Activated T-helper 1 cell treated with anti-CD3 and anti-CD28 coated beads, Interleukin-12 subunit alpha, Interleukin-12 subunit beta, Interleukin-2, Interleukin-4 antibody, amounts not matched to agents 30 ng/mL and 10 ng/mL and 1 ng/mL, durations not matched to agents 14 hours and 24 hours and 36 hours (primary cell): ENCODE measurements around the gene PDGFA. TPM values are rescaled to one million over a fixed set of nuclear protein-coding genes. Genes with fewer than 3 reads are reported as not detected.

Experiments
- DNase-seq: peaks from one replicate; pipeline ENCODE4 v3.0.0; 2021; ENCODE audit warnings: low spot score
- H3K27ac Mint-ChIP-seq: one replicate; pipeline ENCODE4 v1.8.0; 2021; ENCODE audit warnings: mild to moderate bottlenecking, mixed read lengths
- H3K27me3 Mint-ChIP-seq: one replicate; pipeline ENCODE4 v1.8.0; 2022; ENCODE audit warnings: mild to moderate bottlenecking, moderate library complexity, mixed read lengths; ENCODE audit not compliant: insufficient read depth
- H3K36me3 Mint-ChIP-seq: one replicate; pipeline ENCODE4 v1.8.0; 2021; ENCODE audit warnings: low read depth, mixed read lengths
- H3K4me1 Mint-ChIP-seq: one replicate; pipeline ENCODE4 v1.8.0; 2021; ENCODE audit warnings: low read depth, mixed read lengths
- H3K4me3 Mint-ChIP-seq: one replicate; pipeline ENCODE4 v1.8.0; 2021; ENCODE audit warnings: mild to moderate bottlenecking, moderate library complexity, mixed read lengths
- H3K9me3 Mint-ChIP-seq: one replicate; pipeline ENCODE4 v1.8.0; 2021; ENCODE audit warnings: mixed read lengths
- intact Hi-C: fragments of 100-400 bp; cut with micrococcal nuclease; formaldehyde crosslinking; loops from one replicate; pipeline ENCODE4 v1.15.1; 2024
- total RNA-seq: library from RNA; stranded (reverse); gene quantifications from 2 replicates; pipeline ENCODE4 v1.2.3, GENCODE V29; 2022

The PDGFA gene
- 8.5 and 8.8 TPM in 2 replicates for total RNA-seq

DNA sequence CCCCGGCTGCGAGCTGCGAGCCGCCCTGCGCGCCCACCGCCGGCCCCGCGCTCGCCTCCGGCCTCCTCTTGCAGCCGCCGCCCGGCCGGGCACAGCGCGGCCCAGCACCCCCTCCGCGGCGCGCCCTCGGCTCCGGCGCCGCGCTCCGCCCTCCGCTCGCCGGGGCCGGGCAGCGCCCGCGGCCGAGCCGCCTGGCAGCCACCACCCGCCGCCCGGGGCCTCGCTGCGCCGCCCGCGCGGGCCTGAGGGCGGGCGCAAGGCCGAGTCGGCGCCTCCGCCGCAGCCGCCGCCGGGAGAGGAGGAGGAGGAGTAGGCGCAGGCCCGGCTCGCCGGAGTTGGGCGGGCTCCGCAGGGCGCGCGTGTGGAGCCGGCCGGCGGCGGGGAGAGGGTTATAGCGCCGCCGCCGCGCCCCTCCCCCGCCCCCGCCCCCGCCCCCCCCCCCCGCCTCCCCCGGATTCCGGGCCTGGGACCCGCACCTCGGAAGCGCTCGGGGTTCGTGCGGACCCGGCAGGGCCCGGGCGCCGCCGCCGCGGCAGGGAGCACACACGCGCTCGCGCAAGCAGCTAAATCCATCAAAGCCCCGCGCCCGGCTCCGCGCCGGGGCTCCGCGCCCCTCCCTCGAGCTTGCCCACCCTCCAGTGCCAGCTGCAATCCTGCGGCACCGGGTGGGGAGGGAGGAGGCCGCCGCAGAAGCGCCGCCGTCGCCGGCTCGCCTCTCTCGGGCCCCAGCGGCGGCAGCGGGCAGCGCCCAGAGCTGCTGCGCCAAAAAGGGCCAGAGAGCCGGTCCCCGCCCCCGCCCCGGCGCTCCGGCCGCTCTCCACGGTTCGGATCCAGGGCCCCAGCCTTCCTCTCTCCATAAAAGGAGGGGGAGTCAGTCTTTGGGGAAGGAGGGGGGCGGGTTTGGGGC lies at the start of gene PDGFA:
TSS of gene PDGFA (minus strand) at position 363 of the 907 bp plus-strand sequence. CDS start 845 bp downstream, outside the sequence.
- intact Hi-C loops: loop anchor here (2.0 to 10.0 kb wide), 6 partner anchors 83 to 723 kb away; partner anchors contain the start of genes DNAAF5, GET4 and PRKAR1B
- DNase-seq: no peak
- Mint-ChIP-seq H3K9me3 (no peaks in the 10 kb centered on the region), H3K4me3 (peak within 1 kb of the TSS; percentile 86), H3K27ac (peak within 1 kb of the TSS; percentile 76), H3K4me1 (no peaks in the 10 kb centered on the region), H3K27me3 (peaks cover 28% of the 10 kb centered on the region), H3K36me3 (no peaks in the 10 kb centered on the region)

DNA sequence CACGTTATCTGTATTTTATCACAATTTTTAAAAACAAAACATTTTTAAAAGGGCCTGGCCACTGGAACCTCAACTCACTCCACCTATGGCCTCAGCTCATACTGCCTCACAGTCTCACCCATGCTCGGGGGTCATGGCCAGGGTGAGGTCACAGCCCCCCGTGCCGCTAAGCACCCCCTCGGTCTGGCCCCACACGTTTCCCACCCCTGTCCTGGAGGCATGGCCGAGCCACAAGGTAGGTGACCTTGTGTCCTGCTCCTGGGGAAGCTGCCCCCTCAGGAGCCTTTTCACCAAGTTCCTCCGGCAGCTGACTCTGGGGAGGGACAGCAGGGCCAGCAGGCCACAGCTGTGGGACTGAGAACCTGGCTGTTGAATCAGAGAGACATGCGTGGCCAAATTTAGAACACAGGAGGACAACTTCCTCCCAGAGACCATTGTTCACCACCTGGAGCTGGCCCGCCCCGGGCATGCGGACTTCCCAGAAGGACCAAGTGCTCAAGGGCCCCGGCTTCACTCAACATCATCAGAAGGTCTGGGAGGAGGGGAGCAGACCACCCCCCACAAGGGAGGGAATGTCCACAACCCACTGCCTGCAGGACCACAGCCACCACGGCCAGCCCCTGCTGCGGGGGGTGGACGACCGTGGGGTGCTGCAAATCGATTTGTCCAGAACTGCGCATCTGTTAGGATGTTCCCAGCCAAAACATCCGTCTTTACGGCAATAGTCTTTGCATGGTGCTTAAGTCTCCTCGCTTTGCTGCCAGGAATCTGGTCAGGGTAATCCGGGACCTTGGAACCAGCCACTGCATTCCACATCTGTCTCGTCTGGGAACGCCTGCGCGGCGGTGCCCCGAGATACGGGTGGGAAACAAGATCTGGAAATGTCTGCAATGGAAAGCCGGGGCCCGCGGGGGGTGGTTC lies 48.6 kb upstream of the PDGFA start:
- intact Hi-C loops: loop anchor here (10.0 kb wide), 1 partner anchor 113 kb away; no protein-coding TSS in a partner anchor

DNA sequence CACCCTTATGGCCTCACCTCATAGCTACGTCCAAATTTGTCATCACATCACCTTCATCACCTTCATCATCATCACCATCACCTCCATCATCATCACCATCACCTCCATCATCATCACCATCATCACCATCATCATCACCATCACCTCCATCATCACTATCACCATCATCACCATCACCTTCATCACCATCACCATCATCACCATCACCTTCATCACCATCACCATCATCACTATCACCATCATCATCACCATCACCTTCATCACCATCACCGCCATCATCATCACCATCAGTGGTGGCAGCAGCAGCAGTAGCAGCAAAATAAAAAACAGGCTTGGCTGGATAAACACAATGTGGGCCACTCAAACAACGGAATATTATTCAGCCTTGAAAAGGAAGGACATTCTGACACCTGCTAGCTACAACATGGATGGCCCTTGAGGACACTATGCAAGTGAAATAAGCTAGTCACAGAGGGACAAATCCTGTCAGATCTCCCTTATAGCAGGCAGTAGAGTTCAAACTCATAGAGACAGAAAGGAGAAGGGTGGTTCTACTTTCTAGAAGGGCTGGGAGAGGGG lies 47.7 kb upstream of the PDGFA start:
- no peaks in the 10 kb centered on the region for H3K36me3 Mint-ChIP-seq
- intact Hi-C loops: loop anchor here (10.0 kb wide), 1 partner anchor 113 kb away; no protein-coding TSS in a partner anchor
- DNase-seq: no peak
- H3K9me3 Mint-ChIP-seq: no peaks in the 10 kb centered on the region
- H3K4me1 Mint-ChIP-seq: peaks cover 4% of the 10 kb centered on the region
- H3K27me3 Mint-ChIP-seq: no peaks in the 10 kb centered on the region
- no peak overlapping the region for H3K27ac Mint-ChIP-seq
- no peak overlapping the region for H3K4me3 Mint-ChIP-seq

More for the DNA sequence above, 48.6 kb upstream of the PDGFA start:
- no peaks in the 10 kb centered on the region for H3K4me1 Mint-ChIP-seq
- H3K9me3 Mint-ChIP-seq: no peaks in the 10 kb centered on the region
- H3K36me3 Mint-ChIP-seq: no peaks in the 10 kb centered on the region
- no peak for DNase-seq
- no peaks in the 10 kb centered on the region for H3K27me3 Mint-ChIP-seq
- no peak overlapping the region for H3K4me3 Mint-ChIP-seq
- no peak overlapping the region for H3K27ac Mint-ChIP-seq

DNA sequence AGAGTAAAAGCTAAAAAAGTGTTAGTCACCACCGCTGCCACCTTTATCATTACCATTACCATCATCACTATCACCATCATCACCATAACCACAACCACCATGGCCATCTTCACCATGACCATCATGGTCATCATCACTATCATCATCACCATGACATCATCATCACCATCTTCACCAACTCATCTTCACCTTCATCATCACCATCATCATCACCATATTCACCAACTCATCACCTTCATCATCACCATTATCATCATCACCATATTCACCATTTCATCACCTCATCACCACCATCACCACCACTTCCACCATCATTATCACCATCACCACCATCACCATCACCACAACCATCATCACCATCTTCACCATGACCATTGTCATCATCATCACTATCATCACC lies 46.5 kb upstream of the PDGFA start:
- no peaks in the 10 kb centered on the region for H3K9me3 Mint-ChIP-seq
- intact Hi-C loops: loop anchor here (10.0 kb wide), 1 partner anchor 111 kb away; no protein-coding TSS in a partner anchor
- H3K4me3 Mint-ChIP-seq: no peak overlapping the region
- H3K27me3 Mint-ChIP-seq: no peaks in the 10 kb centered on the region
- no peak overlapping the region for H3K27ac Mint-ChIP-seq
- peaks cover 4% of the 10 kb centered on the region for H3K4me1 Mint-ChIP-seq
- DNase-seq: no peak
- no peaks in the 10 kb centered on the region for H3K36me3 Mint-ChIP-seq

DNA sequence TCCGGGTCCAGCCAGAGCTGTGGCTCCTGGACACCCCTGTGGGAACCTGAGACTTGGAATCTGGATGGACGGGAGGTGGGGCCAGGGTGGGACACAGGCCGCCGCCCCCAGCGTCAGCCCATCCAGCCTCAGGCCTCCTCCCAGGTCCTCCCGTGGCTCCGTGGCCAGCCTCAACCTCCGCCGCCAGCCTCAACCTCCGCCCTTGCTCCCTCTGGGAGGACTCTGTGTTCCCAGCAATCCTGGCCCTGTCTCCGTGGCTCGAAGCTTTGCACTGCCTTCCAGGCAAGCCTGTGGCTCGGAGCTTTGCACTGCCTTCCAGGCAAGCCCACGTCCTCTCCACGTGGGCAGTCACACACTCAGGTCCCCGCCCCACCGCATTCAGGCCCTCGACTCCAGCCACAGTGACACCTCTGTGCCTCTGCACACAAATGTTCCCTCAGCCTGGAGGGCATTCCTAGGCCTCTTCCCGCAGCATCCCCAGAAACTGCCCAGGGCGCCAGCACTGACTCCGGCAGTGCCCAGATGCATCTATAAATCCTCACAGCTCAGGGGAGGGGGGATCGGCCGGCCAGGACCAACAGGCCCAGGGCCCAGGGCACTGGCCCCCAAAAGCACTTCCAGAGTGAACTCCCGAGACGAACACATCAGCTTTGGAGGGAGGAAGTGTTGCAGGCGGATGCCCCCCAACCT lies 44.7 kb upstream of the PDGFA start:
- intact Hi-C loops: loop anchor here (10.0 kb wide), 1 partner anchor 110 kb away; no protein-coding TSS in a partner anchor
- no peak overlapping the region for H3K27ac Mint-ChIP-seq
- no peaks in the 10 kb centered on the region for H3K27me3 Mint-ChIP-seq
- H3K4me1 Mint-ChIP-seq: peaks cover 4% of the 10 kb centered on the region
- no peak overlapping the region for H3K4me3 Mint-ChIP-seq
- no peaks in the 10 kb centered on the region for H3K36me3 Mint-ChIP-seq
- H3K9me3 Mint-ChIP-seq: no peaks in the 10 kb centered on the region
- no peak for DNase-seq

DNA sequence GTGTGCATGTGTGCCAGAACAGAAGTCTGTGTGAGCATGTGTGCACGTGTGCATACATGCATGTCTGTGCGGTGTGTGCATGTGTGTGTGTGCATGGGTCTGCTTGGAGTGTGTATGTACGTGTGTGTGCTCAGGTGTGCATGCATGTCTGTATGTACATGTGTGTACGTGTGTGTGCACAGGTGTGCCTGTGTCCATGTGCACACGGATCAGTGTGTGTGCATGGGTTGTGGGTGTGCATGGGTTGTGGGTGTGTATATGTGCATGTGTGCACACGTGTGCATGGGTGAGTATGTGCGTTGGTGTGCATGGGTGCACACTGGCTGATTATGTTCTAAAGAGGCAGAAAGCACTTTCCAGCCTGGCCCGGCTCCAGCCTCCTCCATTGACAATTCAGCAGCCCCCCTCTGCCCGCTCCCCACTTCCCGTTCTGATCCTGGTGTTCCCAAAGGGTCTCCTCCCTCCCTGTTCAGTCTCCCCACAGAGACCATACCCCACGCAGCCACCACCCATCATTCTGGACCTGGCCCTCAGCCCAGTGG lies 44.1 kb upstream of the PDGFA start:
- Mint-ChIP-seq H3K4me1 (peaks cover 4% of the 10 kb centered on the region), H3K4me3 (no peak overlapping the region), H3K36me3 (no peaks in the 10 kb centered on the region), H3K27ac (no peak overlapping the region), H3K27me3 (no peaks in the 10 kb centered on the region), H3K9me3 (no peaks in the 10 kb centered on the region)
- no peak for DNase-seq
- intact Hi-C loops: loop anchor here (10.0 kb wide), 1 partner anchor 109 kb away; no protein-coding TSS in a partner anchor

DNA sequence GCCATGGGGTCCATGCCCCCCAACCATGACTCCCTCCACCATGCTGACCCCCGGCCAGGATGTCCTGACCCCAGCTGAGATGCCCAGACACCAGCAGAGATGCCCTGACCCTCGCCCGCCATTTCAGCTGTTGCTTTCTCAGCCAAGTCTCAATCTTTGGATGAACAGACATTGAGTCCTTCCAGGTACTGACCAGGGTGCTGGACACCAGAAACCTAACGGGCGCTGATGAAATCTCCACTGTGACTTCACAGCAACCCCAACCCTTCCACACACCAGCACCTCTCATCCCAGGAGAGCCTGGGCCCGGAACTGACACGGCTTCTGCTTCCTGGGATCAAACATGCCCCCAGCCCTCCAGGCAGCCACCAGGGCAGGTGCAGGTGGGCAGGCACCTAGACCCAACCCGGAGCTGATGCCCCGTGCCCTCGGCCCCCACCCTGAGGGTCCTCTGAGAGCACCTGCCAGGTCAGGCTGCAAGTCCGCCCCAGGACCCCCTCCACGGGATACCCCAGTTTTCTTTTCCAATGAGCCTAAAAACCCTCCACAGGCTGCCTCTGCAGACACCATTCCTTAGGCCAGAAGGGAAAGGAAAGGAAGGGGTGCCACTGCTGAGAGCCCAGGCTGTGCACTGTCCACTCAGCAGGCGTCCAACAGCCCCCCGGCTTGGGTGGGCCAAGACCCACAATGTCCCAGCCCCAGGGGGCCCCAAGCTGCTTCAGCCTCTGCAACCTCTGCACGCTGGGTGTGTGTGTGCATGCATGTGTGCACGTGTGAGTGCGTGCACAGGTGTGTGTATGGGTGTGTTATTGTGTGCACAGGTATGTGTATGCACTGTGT lies 43.4 kb upstream of the PDGFA start:
- Mint-ChIP-seq H3K4me1 (peaks cover 4% of the 10 kb centered on the region), H3K9me3 (no peaks in the 10 kb centered on the region), H3K27ac (no peak overlapping the region), H3K4me3 (no peak overlapping the region), H3K36me3 (no peaks in the 10 kb centered on the region), H3K27me3 (no peaks in the 10 kb centered on the region)
- intact Hi-C loops: loop anchor here (10.0 kb wide), 1 partner anchor 108 kb away; no protein-coding TSS in a partner anchor
- no peak for DNase-seq

DNA sequence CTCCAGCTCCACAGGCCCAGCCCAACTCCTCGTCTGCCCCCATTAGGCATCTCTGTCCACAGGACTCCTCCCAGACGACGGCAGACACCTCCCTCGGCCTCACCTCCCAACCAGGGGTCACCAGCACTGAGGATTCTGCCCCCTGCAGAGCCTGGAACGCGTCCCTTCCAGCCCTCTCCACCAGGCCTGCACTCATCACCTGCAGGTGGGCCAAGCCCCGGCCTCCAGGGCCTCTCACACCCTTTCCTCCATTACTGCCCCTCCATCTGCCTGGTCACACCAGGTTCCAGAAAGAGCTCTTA lies 42.7 kb upstream of the PDGFA start:
- Mint-ChIP-seq H3K4me3 (no peak overlapping the region), H3K4me1 (peaks cover 4% of the 10 kb centered on the region), H3K27me3 (no peaks in the 10 kb centered on the region), H3K36me3 (no peaks in the 10 kb centered on the region), H3K9me3 (no peaks in the 10 kb centered on the region), H3K27ac (no peak overlapping the region)
- intact Hi-C loops: loop anchor here (10.0 kb wide), 1 partner anchor 108 kb away; no protein-coding TSS in a partner anchor
- no peak for DNase-seq

DNA sequence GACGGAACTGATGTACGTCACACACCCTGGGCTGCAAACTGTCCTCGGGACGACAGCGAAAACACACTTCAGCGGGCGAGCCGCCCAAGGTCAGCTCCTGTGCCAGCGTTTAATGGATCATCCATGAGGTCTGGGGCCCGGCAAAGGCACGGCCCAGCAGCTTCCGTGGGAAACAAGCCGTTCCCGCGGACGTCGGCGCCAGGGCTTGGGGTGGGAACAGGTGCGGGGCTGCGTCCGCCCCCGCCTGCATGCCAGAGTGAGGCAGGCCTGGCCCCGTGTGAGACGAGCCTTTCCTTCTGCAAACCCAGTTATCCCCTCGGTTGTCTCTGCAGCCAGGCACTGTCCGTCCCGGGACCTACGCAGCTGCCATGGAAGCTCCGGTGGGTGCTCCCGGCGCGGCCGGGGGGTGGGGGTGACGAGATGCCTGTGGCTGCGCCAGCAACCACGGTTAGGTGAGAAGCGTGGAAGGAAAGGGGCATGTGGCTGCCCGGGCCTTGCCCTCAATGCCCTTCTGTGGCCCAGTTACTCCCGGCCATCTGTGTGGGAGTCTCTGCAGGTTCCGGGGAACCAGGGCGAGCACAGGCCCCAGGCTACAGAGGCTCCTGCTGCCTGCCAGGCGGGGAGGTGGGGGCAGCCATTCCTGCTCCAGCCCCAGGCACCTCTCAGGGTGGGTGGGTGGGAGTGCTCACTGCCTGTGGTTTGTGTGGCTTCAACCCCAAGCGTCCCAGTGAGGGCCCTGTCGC lies 42.2 kb upstream of the PDGFA start:
- H3K4me3 Mint-ChIP-seq: no peak overlapping the region
- H3K4me1 Mint-ChIP-seq: peaks cover 4% of the 10 kb centered on the region
- H3K27me3 Mint-ChIP-seq: no peaks in the 10 kb centered on the region
- intact Hi-C loops: loop anchor here (10.0 kb wide), 1 partner anchor 107 kb away; no protein-coding TSS in a partner anchor
- DNase-seq: no peak
- H3K27ac Mint-ChIP-seq: no peak overlapping the region
- H3K36me3 Mint-ChIP-seq: no peaks in the 10 kb centered on the region
- no peaks in the 10 kb centered on the region for H3K9me3 Mint-ChIP-seq

DNA sequence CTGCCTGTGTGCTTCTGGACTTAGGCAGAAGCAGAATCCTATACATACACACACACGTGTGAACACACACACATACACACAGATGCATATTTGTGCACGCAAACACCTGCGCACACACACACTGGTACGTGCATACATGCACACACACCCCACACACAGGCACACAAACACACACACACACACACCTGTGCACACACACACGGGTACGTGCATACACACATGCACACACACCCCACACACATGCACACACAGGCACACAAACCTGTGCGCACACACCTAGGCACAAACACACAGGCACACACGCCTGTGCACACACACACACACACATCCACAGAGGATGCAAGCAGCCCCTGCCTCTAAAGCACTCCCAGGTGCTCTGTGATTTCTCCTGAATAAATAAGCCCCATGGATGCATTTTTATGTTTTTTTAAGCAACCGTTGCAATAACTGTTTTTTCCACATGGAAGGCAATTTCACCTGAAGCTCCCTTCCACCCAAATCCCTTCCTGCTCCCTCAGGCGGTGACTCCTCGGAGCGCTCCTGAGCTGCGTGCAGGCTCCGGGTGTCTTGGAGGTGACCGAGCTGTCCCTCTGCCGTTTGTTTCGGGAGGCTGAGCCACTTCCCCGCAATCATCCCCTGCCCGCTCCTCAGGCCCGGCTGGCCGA lies 41.5 kb upstream of the PDGFA start:
- DNase-seq: no peak
- Mint-ChIP-seq H3K36me3 (no peaks in the 10 kb centered on the region), H3K9me3 (no peaks in the 10 kb centered on the region), H3K27ac (no peak overlapping the region), H3K4me3 (no peak overlapping the region), H3K4me1 (peaks cover 4% of the 10 kb centered on the region), H3K27me3 (no peaks in the 10 kb centered on the region)
- intact Hi-C loops: loop anchor here (10.0 kb wide), 1 partner anchor 106 kb away; no protein-coding TSS in a partner anchor
